Lower leg skin (tissue), 3 donors: ENCODE measurements around the gene SDK2.

ENCODE experiments used
- POLR2A ChIP-seq, 2 donors: fragments of 450-650 bp; IDR thresholded peaks; one replicate each; pipeline ENCODE4 v1.6.1; 2016 to 2017; ENCODE audit warnings: antibody characterized with exemption in 2 of 2, mild to moderate bottlenecking in 1 of 2, moderate library complexity in 1 of 2
- TF ChIP-seq, protein P1 (sequence below), 3 donors: fragments of 450-650 bp; IDR thresholded peaks; one replicate each; pipeline ENCODE4 v1.5.1; 2016; ENCODE audit warnings: antibody characterized with exemption in 3 of 3, mild to moderate bottlenecking in 3 of 3, moderate library complexity in 2 of 3

DNA sequence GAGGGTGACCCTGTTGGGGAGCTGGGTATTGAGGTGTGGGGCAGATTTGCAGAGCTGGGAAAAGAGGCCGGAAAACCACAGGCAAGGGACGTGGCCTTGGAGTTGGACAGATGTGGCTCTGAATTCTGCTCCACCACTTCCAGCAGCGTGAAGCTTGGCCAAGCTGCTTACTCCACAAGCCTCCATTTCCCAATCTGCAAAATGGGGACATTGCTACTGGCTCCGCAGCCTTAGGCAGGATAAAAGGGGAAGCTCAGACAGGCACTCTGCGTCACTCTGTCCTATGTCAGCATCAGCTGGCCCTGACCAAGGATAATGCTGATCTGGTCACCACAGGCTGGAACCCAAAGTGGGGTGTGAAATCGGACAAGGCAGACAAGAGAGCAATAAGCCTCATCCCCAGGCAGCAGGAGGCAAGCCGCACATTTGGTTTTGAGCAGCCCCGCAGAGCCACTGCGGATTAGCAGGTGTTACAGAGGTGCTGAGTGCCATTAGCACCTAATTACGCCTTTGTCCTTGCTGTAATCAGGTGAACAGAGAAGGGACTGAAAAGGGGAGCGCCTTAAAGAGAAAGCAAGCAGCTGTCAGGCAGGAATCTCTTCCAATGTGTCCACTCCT lies 54.8 kb downstream of the SDK2 start:
- TF ChIP-seq, protein P1, sequence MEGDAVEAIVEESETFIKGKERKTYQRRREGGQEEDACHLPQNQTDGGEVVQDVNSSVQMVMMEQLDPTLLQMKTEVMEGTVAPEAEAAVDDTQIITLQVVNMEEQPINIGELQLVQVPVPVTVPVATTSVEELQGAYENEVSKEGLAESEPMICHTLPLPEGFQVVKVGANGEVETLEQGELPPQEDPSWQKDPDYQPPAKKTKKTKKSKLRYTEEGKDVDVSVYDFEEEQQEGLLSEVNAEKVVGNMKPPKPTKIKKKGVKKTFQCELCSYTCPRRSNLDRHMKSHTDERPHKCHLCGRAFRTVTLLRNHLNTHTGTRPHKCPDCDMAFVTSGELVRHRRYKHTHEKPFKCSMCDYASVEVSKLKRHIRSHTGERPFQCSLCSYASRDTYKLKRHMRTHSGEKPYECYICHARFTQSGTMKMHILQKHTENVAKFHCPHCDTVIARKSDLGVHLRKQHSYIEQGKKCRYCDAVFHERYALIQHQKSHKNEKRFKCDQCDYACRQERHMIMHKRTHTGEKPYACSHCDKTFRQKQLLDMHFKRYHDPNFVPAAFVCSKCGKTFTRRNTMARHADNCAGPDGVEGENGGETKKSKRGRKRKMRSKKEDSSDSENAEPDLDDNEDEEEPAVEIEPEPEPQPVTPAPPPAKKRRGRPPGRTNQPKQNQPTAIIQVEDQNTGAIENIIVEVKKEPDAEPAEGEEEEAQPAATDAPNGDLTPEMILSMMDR (IDR thresholded peaks at IDR 0.05) = no peak
- no peak for TF ChIP-seq POLR2A (IDR thresholded peaks at IDR 0.05)
